ENCODE results near the gene VPS13D. TPM values are rescaled to one million over a fixed set of nuclear protein-coding genes. Genes with fewer than 3 reads are reported as not detected.
A peak's percentile ranks its signal among the peaks of the same experiment; 100 is the strongest.

Gene VPS13D
- total RNA-seq, 1 experiment from 2014 or later: 29.0 TPM

DNA sequence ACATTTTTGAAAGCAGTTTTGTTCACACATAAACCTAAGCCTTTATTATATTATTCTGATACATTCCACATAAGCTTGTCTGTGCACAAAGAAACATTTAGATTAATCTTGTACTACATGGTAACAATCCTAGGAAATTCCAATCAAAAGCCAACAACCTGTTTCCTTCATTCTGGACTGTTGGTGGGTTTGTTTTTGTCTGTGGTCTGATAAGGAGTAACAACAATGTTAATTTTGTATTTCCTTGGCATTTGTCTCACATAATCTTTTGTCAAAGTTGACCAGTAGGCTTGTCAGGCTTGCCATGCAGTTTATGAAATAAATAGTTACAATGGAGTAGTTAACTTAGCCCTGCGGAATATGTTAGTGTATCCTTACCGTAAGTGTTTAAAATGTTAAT, 204.9 kb downstream of the VPS13D start:
- DNase-seq (ENCODE audit: low spot score): no peak
- POLR2A ChIA-PET: no interaction called here
- TF ChIP-seq RORB (CRISPR knock-in tag; IDR thresholded peaks at IDR 0.05): no peak
- TF ChIP-seq PRRX2 (CRISPR knock-in tag; IDR thresholded peaks at IDR 0.05): no peak
- TF ChIP-seq, protein P1, sequence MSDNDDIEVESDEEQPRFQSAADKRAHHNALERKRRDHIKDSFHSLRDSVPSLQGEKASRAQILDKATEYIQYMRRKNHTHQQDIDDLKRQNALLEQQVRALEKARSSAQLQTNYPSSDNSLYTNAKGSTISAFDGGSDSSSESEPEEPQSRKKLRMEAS (CRISPR knock-in tag; IDR thresholded peaks at IDR 0.05): no peak
- TF ChIP-seq ZNF671 (CRISPR knock-in tag; IDR thresholded peaks at IDR 0.05): no peak
- TF ChIP-seq FOXJ3 (CRISPR knock-in tag; IDR thresholded peaks at IDR 0.05; ENCODE audit: borderline replicate concordance): no peak
- TF ChIP-seq, protein P2, sequence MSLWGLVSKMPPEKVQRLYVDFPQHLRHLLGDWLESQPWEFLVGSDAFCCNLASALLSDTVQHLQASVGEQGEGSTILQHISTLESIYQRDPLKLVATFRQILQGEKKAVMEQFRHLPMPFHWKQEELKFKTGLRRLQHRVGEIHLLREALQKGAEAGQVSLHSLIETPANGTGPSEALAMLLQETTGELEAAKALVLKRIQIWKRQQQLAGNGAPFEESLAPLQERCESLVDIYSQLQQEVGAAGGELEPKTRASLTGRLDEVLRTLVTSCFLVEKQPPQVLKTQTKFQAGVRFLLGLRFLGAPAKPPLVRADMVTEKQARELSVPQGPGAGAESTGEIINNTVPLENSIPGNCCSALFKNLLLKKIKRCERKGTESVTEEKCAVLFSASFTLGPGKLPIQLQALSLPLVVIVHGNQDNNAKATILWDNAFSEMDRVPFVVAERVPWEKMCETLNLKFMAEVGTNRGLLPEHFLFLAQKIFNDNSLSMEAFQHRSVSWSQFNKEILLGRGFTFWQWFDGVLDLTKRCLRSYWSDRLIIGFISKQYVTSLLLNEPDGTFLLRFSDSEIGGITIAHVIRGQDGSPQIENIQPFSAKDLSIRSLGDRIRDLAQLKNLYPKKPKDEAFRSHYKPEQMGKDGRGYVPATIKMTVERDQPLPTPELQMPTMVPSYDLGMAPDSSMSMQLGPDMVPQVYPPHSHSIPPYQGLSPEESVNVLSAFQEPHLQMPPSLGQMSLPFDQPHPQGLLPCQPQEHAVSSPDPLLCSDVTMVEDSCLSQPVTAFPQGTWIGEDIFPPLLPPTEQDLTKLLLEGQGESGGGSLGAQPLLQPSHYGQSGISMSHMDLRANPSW (CRISPR knock-in tag; conservative IDR thresholded peaks at IDR 0.05; ENCODE audit: low read depth): no peak
- no peak for TF ChIP-seq ZNF232 (CRISPR knock-in tag; IDR thresholded peaks at IDR 0.05)
- no peak for TF ChIP-seq ELF4 (CRISPR knock-in tag; IDR thresholded peaks at IDR 0.05; ENCODE audit: low read depth)
- TF ChIP-seq CBFB (CRISPR knock-in tag; IDR thresholded peaks at IDR 0.05; ENCODE audit: low read depth): no peak
- no peak for TF ChIP-seq KAT7 (CRISPR knock-in tag; IDR thresholded peaks at IDR 0.05; ENCODE audit: borderline replicate concordance)
- TF ChIP-seq, protein P3, sequence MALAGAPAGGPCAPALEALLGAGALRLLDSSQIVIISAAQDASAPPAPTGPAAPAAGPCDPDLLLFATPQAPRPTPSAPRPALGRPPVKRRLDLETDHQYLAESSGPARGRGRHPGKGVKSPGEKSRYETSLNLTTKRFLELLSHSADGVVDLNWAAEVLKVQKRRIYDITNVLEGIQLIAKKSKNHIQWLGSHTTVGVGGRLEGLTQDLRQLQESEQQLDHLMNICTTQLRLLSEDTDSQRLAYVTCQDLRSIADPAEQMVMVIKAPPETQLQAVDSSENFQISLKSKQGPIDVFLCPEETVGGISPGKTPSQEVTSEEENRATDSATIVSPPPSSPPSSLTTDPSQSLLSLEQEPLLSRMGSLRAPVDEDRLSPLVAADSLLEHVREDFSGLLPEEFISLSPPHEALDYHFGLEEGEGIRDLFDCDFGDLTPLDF (CRISPR knock-in tag; IDR thresholded peaks at IDR 0.05): no peak
- TF ChIP-seq, protein P4, sequence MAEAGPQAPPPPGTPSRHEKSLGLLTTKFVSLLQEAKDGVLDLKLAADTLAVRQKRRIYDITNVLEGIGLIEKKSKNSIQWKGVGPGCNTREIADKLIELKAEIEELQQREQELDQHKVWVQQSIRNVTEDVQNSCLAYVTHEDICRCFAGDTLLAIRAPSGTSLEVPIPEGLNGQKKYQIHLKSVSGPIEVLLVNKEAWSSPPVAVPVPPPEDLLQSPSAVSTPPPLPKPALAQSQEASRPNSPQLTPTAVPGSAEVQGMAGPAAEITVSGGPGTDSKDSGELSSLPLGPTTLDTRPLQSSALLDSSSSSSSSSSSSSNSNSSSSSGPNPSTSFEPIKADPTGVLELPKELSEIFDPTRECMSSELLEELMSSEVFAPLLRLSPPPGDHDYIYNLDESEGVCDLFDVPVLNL (CRISPR knock-in tag; IDR thresholded peaks at IDR 0.05; ENCODE audit: borderline replicate concordance, low read depth): no peak
- TF ChIP-seq, protein P5, sequence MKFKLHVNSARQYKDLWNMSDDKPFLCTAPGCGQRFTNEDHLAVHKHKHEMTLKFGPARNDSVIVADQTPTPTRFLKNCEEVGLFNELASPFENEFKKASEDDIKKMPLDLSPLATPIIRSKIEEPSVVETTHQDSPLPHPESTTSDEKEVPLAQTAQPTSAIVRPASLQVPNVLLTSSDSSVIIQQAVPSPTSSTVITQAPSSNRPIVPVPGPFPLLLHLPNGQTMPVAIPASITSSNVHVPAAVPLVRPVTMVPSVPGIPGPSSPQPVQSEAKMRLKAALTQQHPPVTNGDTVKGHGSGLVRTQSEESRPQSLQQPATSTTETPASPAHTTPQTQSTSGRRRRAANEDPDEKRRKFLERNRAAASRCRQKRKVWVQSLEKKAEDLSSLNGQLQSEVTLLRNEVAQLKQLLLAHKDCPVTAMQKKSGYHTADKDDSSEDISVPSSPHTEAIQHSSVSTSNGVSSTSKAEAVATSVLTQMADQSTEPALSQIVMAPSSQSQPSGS (CRISPR knock-in tag; IDR thresholded peaks at IDR 0.05; ENCODE audit: borderline replicate concordance, low read depth): no peak
- peaks cover 10% of the 10 kb centered on the region for H3K9me3 Mint-ChIP-seq
- CTCF ChIA-PET: interaction anchor here (1.2 to 1.3 kb wide), 2 partner anchors 225 to 355 kb away, joined by 3 to 4 read pairs; no protein-coding TSS in a partner anchor
- peaks cover 12% of the 10 kb centered on the region for H3K36me3 Mint-ChIP-seq
- ATAC-seq: no peak
- no peak overlapping the region for H3K4me3 Mint-ChIP-seq
- no peak overlapping the region for H3K27ac Mint-ChIP-seq
- H3K4me1 Mint-ChIP-seq: peaks cover 27% of the 10 kb centered on the region
- no peaks in the 10 kb centered on the region for H3K27me3 Mint-ChIP-seq (ENCODE audit: low read depth)

DNA sequence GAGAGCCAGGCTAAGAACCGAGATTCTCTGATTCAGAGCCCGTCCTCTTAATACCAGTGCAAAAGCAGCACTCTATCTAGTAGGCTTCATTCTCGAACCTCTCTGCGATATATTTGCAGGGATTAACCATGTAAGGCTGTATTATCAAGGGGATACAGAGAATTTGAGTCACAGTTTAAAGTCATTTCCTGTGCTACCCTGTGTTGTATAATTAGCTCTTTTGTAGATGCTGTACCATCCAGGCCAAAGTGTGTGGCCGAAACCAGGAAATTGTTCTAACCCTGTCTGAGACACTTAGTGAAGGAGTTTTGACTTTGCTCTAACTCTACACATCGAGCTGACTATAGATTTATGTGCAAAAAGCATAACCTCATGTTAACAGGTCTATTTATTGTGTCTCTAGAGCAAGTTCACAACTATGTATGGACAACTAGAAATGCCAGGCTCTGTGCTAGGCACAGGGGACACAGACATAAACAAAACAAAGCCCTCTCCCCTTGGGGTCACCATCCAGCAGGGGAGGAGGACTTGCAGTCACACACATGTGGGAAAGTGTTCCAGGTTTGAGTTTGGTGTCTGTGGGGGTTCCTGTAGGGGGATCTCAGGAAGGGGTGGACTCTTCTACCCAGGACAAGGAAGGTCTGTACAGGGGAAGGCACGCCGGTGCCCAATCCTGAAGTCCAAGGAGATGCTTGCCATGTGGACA, 206.0 kb downstream of the VPS13D start:
- Mint-ChIP-seq H3K4me3 (no peak overlapping the region), H3K9me3 (peaks cover 10% of the 10 kb centered on the region), H3K36me3 (peaks cover 12% of the 10 kb centered on the region), H3K27me3 (ENCODE audit: low read depth) (no peaks in the 10 kb centered on the region), H3K27ac (0 out of 2 replicates have a peak overlapping the region, but pooled peaks have one; percentile 11), H3K4me1 (peaks cover 27% of the 10 kb centered on the region)
- no peak for DNase-seq (ENCODE audit: low spot score)
- ChIA-PET CTCF (interaction anchor here (1.2 kb wide), 1 partner anchor 223 kb away, joined by 3 read pairs; no protein-coding TSS in a partner anchor), POLR2A (no interaction called here)
- no peak for ATAC-seq
- TF ChIP-seq FOXP1 (CRISPR knock-in tag; IDR thresholded peaks at IDR 0.05; ENCODE audit: borderline replicate concordance): no peak
- TF ChIP-seq, protein P6, sequence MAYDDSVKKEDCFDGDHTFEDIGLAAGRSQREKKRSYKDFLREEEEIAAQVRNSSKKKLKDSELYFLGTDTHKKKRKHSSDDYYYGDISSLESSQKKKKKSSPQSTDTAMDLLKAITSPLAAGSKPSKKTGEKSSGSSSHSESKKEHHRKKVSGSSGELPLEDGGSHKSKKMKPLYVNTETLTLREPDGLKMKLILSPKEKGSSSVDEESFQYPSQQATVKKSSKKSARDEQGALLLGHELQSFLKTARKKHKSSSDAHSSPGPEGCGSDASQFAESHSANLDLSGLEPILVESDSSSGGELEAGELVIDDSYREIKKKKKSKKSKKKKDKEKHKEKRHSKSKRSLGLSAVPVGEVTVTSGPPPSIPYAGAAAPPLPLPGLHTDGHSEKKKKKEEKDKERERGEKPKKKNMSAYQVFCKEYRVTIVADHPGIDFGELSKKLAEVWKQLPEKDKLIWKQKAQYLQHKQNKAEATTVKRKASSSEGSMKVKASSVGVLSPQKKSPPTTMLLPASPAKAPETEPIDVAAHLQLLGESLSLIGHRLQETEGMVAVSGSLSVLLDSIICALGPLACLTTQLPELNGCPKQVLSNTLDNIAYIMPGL (CRISPR knock-in tag; IDR thresholded peaks at IDR 0.05): no peak
- TF ChIP-seq, protein P7, sequence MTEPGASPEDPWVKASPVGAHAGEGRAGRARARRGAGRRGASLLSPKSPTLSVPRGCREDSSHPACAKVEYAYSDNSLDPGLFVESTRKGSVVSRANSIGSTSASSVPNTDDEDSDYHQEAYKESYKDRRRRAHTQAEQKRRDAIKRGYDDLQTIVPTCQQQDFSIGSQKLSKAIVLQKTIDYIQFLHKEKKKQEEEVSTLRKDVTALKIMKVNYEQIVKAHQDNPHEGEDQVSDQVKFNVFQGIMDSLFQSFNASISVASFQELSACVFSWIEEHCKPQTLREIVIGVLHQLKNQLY (CRISPR knock-in tag; IDR thresholded peaks at IDR 0.05): no peak
- TF ChIP-seq, protein P8, sequence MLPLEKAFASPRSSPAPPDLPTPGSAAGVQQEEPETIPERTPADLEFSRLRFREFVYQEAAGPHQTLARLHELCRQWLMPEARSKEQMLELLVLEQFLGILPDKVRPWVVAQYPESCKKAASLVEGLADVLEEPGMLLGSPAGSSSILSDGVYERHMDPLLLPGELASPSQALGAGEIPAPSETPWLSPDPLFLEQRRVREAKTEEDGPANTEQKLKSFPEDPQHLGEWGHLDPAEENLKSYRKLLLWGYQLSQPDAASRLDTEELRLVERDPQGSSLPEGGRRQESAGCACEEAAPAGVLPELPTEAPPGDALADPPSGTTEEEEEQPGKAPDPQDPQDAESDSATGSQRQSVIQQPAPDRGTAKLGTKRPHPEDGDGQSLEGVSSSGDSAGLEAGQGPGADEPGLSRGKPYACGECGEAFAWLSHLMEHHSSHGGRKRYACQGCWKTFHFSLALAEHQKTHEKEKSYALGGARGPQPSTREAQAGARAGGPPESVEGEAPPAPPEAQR (CRISPR knock-in tag; IDR thresholded peaks at IDR 0.05): no peak
- TF ChIP-seq, protein P9, sequence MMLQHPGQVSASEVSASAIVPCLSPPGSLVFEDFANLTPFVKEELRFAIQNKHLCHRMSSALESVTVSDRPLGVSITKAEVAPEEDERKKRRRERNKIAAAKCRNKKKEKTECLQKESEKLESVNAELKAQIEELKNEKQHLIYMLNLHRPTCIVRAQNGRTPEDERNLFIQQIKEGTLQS (CRISPR knock-in tag; conservative IDR thresholded peaks at IDR 0.05): no peak
- no peak for TF ChIP-seq SOX15 (CRISPR knock-in tag; IDR thresholded peaks at IDR 0.05)
- no peak for TF ChIP-seq JAZF1 (CRISPR knock-in tag; IDR thresholded peaks at IDR 0.05)
- no peak for TF ChIP-seq TEAD4 (CRISPR knock-in tag; IDR thresholded peaks at IDR 0.05)
- no peak for TF ChIP-seq MXD4 (CRISPR knock-in tag; IDR thresholded peaks at IDR 0.05; ENCODE audit: borderline replicate concordance)

All from WTC11 (cell line).